Esophagus squamous epithelium (tissue), 5 donors: ENCODE results near the gene TSPAN14. TPM values are rescaled to one million over a fixed set of nuclear protein-coding genes. Genes with fewer than 3 reads are reported as not detected.
A peak's percentile ranks its signal among the peaks of the same experiment; 100 is the strongest.

Experiments
- DNase-seq: peaks from one replicate; lab custom pipeline; 2025; lab: John Stamatoyannopoulos, UW
- H3K27ac ChIP-seq, 4 donors: fragments of 200-600 bp; sonication (generic); one replicate each; pipeline ENCODE4 v1.5.1; 2016 to 2019; ENCODE audit warnings: mild to moderate bottlenecking in 1 of 4
- H3K27me3 ChIP-seq, 4 donors: fragments of 200-600 bp; sonication (generic); 1 replicate in 3 of 4; 2 replicates in 1 of 4; pipeline versions ENCODE4 v1.5.1 to v1.6.0; 2017 to 2021; ENCODE audit warnings: antibody characterized with exemption in 1 of 4
- H3K36me3 ChIP-seq, 3 donors: fragments of 200-600 bp; sonication (generic); one replicate each; pipeline ENCODE4 v1.5.1; 2016 to 2019
- H3K4me1 ChIP-seq, 3 donors: fragments of 200-600 bp; sonication (generic); one replicate each; pipeline ENCODE4 v1.5.1; 2017 to 2019
- H3K4me3 ChIP-seq, 4 donors: fragments of 200-600 bp; sonication (generic); 1 replicate in 3 of 4; 2 replicates in 1 of 4; pipeline ENCODE4 v1.5.1; 2016 to 2019; ENCODE audit warnings: mild to moderate bottlenecking in 2 of 4, moderate library complexity in 1 of 4
- H3K9me3 ChIP-seq, 3 donors: fragments of 200-600 bp; sonication (generic); one replicate each; pipeline ENCODE4 v1.5.1; 2016 to 2019
- POLR2A ChIP-seq, 4 donors: fragments of 450-650 bp; IDR thresholded peaks; one replicate each; pipeline ENCODE4 v1.6.1; 2017; ENCODE audit warnings: antibody characterized with exemption in 4 of 4, mild to moderate bottlenecking in 4 of 4, moderate library complexity in 3 of 4
- WGBS, 2 donors: methylation state at CpG; one replicate each; pipeline ENCODE4 v1.1.5; 2018; 5-methylcytosine and 5-hydroxymethylcytosine counted together
- intact Hi-C: fragments of 100-400 bp; cut with DNase I; formaldehyde crosslinking; loops from one replicate; pipeline ENCODE4 v1.15.0; 2022
- total RNA-seq, 4 donors: library from RNA; depleted of rRNA; stranded (reverse); fragments of >200 nt; gene quantifications; one replicate each; pipeline ENCODE4 v1.1.0, GENCODE V29; 2016
- TF ChIP-seq, protein P1 (sequence below), 6 experiments: fragments of 450-650 bp in 4 of 6; fragments of 200-600 bp in 2 of 6; sonication (generic) in 2 of 6; IDR thresholded peaks; one replicate each; pipeline ENCODE4 v1.5.1; 2016 to 2019; ENCODE audit warnings: antibody characterized with exemption in 6 of 6, mild to moderate bottlenecking in 4 of 6, moderate library complexity in 4 of 6
- donor health status: DM: yes; HTN: yes; CAD: no.

Gene TSPAN14
- total RNA-seq, 4 donors from 2014 or later = 66.4 to 118 (median 89.8) TPM

- peak within 1 kb of the TSS; percentile 79 to 90 (median 88) for H3K27ac ChIP-seq
- intact Hi-C loops = no loop called here
- H3K27me3 ChIP-seq = no peaks in the 10 kb centered on the region
- WGBS, 2 donors = 1 to 4% methylated on average over 5 to 13 of the region's 96 CpGs
- DNase-seq = no peak
- no peaks in the 10 kb centered on the region for H3K9me3 ChIP-seq
- TF ChIP-seq, protein P1, sequence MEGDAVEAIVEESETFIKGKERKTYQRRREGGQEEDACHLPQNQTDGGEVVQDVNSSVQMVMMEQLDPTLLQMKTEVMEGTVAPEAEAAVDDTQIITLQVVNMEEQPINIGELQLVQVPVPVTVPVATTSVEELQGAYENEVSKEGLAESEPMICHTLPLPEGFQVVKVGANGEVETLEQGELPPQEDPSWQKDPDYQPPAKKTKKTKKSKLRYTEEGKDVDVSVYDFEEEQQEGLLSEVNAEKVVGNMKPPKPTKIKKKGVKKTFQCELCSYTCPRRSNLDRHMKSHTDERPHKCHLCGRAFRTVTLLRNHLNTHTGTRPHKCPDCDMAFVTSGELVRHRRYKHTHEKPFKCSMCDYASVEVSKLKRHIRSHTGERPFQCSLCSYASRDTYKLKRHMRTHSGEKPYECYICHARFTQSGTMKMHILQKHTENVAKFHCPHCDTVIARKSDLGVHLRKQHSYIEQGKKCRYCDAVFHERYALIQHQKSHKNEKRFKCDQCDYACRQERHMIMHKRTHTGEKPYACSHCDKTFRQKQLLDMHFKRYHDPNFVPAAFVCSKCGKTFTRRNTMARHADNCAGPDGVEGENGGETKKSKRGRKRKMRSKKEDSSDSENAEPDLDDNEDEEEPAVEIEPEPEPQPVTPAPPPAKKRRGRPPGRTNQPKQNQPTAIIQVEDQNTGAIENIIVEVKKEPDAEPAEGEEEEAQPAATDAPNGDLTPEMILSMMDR (IDR thresholded peaks at IDR 0.05) = peak in 2 of 6 experiments; percentile 7 to 9
- TF ChIP-seq POLR2A (IDR thresholded peaks at IDR 0.05) = peak in 2 of 4 donors; percentile 42 to 66
- peaks cover 47 to 75% (median 54%) of the 10 kb centered on the region in 3 donors for H3K4me1 ChIP-seq
- H3K36me3 ChIP-seq = no peaks in the 10 kb centered on the region
- peak within 1 kb of the TSS; percentile 53 to 75 (median 68) for H3K4me3 ChIP-seq
These were observed 45.6 kb upstream of the TSPAN14 start, which contains the start of gene PRXL2A for GRCh38 chr10:80408242-80409101. Gene PRXL2A (plus strand): TSS chr10:80408551. CDS start chr10:80420468, 11,917 bp downstream.

DNA sequence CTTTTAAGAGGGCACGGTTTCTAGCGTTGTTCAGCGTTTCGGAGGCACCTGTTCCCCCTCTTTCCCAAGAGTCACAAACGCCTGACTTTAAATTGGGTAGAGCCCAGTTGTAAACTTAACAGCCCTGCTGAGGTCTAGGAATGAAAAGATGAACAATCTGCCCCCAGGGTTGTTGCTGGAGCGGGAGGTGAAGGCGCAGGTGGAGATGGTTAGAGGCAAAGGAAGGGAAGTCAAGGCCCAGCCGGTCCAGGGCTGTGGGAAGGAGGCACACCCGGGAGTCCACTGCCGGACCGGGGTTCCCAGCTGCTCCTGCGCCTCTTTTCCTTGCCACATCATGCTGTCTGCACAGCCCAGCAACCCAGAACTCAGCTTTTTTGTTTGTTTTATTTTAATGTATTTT lies 45.0 kb upstream of the TSPAN14 start:
- peaks cover 49 to 82% (median 61%) of the 10 kb centered on the region in 3 donors for H3K4me1 ChIP-seq
- peak overlapping the region; percentile 79 to 90 (median 88) for H3K27ac ChIP-seq
- DNase-seq = no peak
- H3K27me3 ChIP-seq = no peaks in the 10 kb centered on the region
- intact Hi-C loops = no loop called here
- TF ChIP-seq, protein P1 (IDR thresholded peaks at IDR 0.05) = no peak
- TF ChIP-seq POLR2A (IDR thresholded peaks at IDR 0.05) = no peak
- peak overlapping the region; percentile 53 to 75 (median 68) for H3K4me3 ChIP-seq
- H3K9me3 ChIP-seq = no peaks in the 10 kb centered on the region
- WGBS, 2 donors = 0 to 15% methylated on average over 2 to 7 of the region's 12 CpGs
- no peaks in the 10 kb centered on the region for H3K36me3 ChIP-seq

- Histone ChIP-seq H3K27ac (peak overlapping the region in 3 of 4 donors; percentile 65 to 90 (median 89)), H3K4me3 (peak overlapping the region in 2 of 4 donors; percentile 1 to 75), H3K9me3 (no peaks in the 10 kb centered on the region), H3K36me3 (no peaks in the 10 kb centered on the region), H3K4me1 (peaks cover 54 to 92% (median 67%) of the 10 kb centered on the region in 3 donors), H3K27me3 (no peaks in the 10 kb centered on the region)
- intact Hi-C loops = no loop called here
- DNase-seq = no peak
- WGBS, 2 donors = 0% methylated on average over 1 of the region's 2 CpGs; no CpG with 5 or more reads in 1 of the 2 donors
- TF ChIP-seq, protein P1 (IDR thresholded peaks at IDR 0.05) = no peak
- no peak for TF ChIP-seq POLR2A (IDR thresholded peaks at IDR 0.05)
These were observed 44.0 kb upstream of the TSPAN14 start for GRCh38 chr10:80410122-80410521.

GRCh38 chr10:80410578-80411145 lies 43.4 kb upstream of the TSPAN14 start:
- 57 to 65% methylated on average over 4 of the region's 5 CpGs for WGBS, 2 donors
- intact Hi-C loops = no loop called here
- peak overlapping the region in 2 of 4 donors; percentile 1 to 75 for H3K4me3 ChIP-seq
- H3K27ac ChIP-seq = peak overlapping the region; percentile 80 to 90 (median 84)
- no peak for DNase-seq
- no peaks in the 10 kb centered on the region for H3K9me3 ChIP-seq
- no peaks in the 10 kb centered on the region for H3K27me3 ChIP-seq
- TF ChIP-seq POLR2A (IDR thresholded peaks at IDR 0.05) = no peak
- TF ChIP-seq, protein P1 (IDR thresholded peaks at IDR 0.05) = no peak
- H3K4me1 ChIP-seq = peaks cover 55 to 94% (median 73%) of the 10 kb centered on the region in 3 donors
- H3K36me3 ChIP-seq = no peaks in the 10 kb centered on the region
